ENCODE data around the gene ZNF627. TPM values are rescaled to one million over a fixed set of nuclear protein-coding genes. Genes with fewer than 3 reads are reported as not detected.

Gene ZNF627
- total RNA-seq, 1 donor from 2014 or later: 7.1 TPM

GRCh38 chr19:11587302-11587974 is 9.8 kb upstream of the ZNF627 start:
- Histone ChIP-seq H3K27me3 (no peaks in the 10 kb centered on the region), H3K4me1 (no peaks in the 10 kb centered on the region), H3K9me3 (no peaks in the 10 kb centered on the region), H3K36me3 (no peaks in the 10 kb centered on the region), H3K4me3 (no peak overlapping the region), H3K27ac (peak overlapping the region; percentile 56)
- no peak for TF ChIP-seq POLR2A (IDR thresholded peaks at IDR 0.05)
- peak; percentile 79 to 92 (median 82) for TF ChIP-seq CTCF (IDR thresholded peaks at IDR 0.05)
- intact Hi-C loops (cut with DNase I): no loop called here
- DNase-seq (ENCODE audit: extremely low spot score in 2 of 2): no peak

- H3K27me3 ChIP-seq: no peaks in the 10 kb centered on the region
- DNase-seq (ENCODE audit: extremely low spot score in 2 of 2): no peak
- TF ChIP-seq CTCF (IDR thresholded peaks at IDR 0.05) (peak in 1 of 3 experiments; percentile 13), POLR2AphosphoS5 (IDR thresholded peaks at IDR 0.05; ENCODE audit: insufficient read depth in 1 of 2, low read depth in 1 of 2) (no peak)
- intact Hi-C loops (cut with DNase I): no loop called here
- no peaks in the 10 kb centered on the region for H3K9me3 ChIP-seq
- no peaks in the 10 kb centered on the region for H3K4me1 ChIP-seq
- peak overlapping the region; percentile 56 for H3K27ac ChIP-seq
- H3K4me3 ChIP-seq: no peak overlapping the region
- no peaks in the 10 kb centered on the region for H3K36me3 ChIP-seq
Measured at GRCh38 chr19:11587975-11588631, 9.2 kb upstream of the ZNF627 start.

- no peak for TF ChIP-seq POLR2A (IDR thresholded peaks at IDR 0.05)
- TF ChIP-seq CTCF (IDR thresholded peaks at IDR 0.05): no peak
- TF ChIP-seq POLR2AphosphoS5 (IDR thresholded peaks at IDR 0.05; ENCODE audit: insufficient read depth in 1 of 2, low read depth in 1 of 2): no peak
- intact Hi-C loops (cut with DNase I): no loop called here
- no peaks in the 10 kb centered on the region for H3K27me3 ChIP-seq
- no peaks in the 10 kb centered on the region for H3K9me3 ChIP-seq
- no peak for DNase-seq (ENCODE audit: extremely low spot score in 2 of 2)
- peaks cover 18% of the 10 kb centered on the region for H3K4me1 ChIP-seq
- no peak overlapping the region for H3K4me3 ChIP-seq
- H3K27ac ChIP-seq: no peak overlapping the region
- H3K36me3 ChIP-seq: no peaks in the 10 kb centered on the region
Measured at GRCh38 chr19:11594084-11594483, 3.2 kb upstream of the ZNF627 start.

- intact Hi-C loops (cut with DNase I): no loop called here
- H3K27ac ChIP-seq: peak overlapping the region; percentile 96
- H3K27me3 ChIP-seq: no peaks in the 10 kb centered on the region
- H3K36me3 ChIP-seq: no peaks in the 10 kb centered on the region
- DNase-seq (ENCODE audit: extremely low spot score in 2 of 2): no peak
- TF ChIP-seq POLR2A (IDR thresholded peaks at IDR 0.05): no peak
- TF ChIP-seq CTCF (IDR thresholded peaks at IDR 0.05): no peak
- TF ChIP-seq POLR2AphosphoS5 (IDR thresholded peaks at IDR 0.05; ENCODE audit: insufficient read depth in 1 of 2, low read depth in 1 of 2): no peak
- H3K4me1 ChIP-seq: peaks cover 36% of the 10 kb centered on the region
- no peaks in the 10 kb centered on the region for H3K9me3 ChIP-seq
- H3K4me3 ChIP-seq: no peak overlapping the region
Measured at GRCh38 chr19:11596156-11596555, 1.1 kb upstream of the ZNF627 start.

GRCh38 chr19:11598103-11598483 is 810 bp downstream of the ZNF627 start:
- Histone ChIP-seq H3K4me3 (peak overlapping the region; percentile 78 to 100), H3K27ac (peak overlapping the region; percentile 96), H3K9me3 (no peaks in the 10 kb centered on the region), H3K27me3 (no peaks in the 10 kb centered on the region), H3K4me1 (peaks cover 42% of the 10 kb centered on the region), H3K36me3 (no peaks in the 10 kb centered on the region)
- no peak for DNase-seq (ENCODE audit: extremely low spot score in 2 of 2)
- TF ChIP-seq POLR2AphosphoS5 (IDR thresholded peaks at IDR 0.05; ENCODE audit: insufficient read depth in 1 of 2, low read depth in 1 of 2) (no peak), POLR2A (IDR thresholded peaks at IDR 0.05) (no peak), CTCF (IDR thresholded peaks at IDR 0.05) (no peak)
- intact Hi-C loops (cut with DNase I): no loop called here
